Mesodermal cell (in vitro differentiated cells): Measurements from ENCODE around the gene LRRC37B.
"Not testable (repeated sequence)": the region's sequence is repeated elsewhere in the genome, so short reads cannot be mapped to it uniquely, and the experiment has no call there.

Experiments used
- H3K27ac ChIP-seq: 2 replicates; pipeline ENCODE4 v1.7.0; 2013; ENCODE audit warnings: mild to moderate bottlenecking, low read depth, low read length, moderate library complexity; ENCODE audit not compliant: severe bottlenecking
- H3K36me3 ChIP-seq: 2 replicates; pipeline ENCODE4 v1.7.1; 2013; ENCODE audit warnings: mild to moderate bottlenecking, low read length, moderate library complexity; ENCODE audit not compliant: control insufficient read depth, insufficient read depth
- H3K4me1 ChIP-seq: one replicate; pipeline ENCODE4 v1.7.1; 2013; ENCODE audit warnings: mild to moderate bottlenecking, low read length; ENCODE audit not compliant: insufficient read depth, control insufficient read depth, poor library complexity, severe bottlenecking
- H3K4me3 ChIP-seq: 2 replicates; pipeline ENCODE4 v1.7.0; 2013; ENCODE audit warnings: low read length, control low read depth, mild to moderate bottlenecking; ENCODE audit not compliant: insufficient read depth, poor library complexity, severe bottlenecking; ENCODE audit errors: extremely low read depth
- H3K9me3 ChIP-seq: 2 replicates; pipeline ENCODE4 v1.7.1; 2013; ENCODE audit warnings: mild to moderate bottlenecking, low read length, moderate library complexity; ENCODE audit not compliant: control insufficient read depth
- WGBS, 2 experiments: methylation state at CpG; one replicate each; pipeline ENCODE4 v1.1.5; 2013; ENCODE audit warnings: missing lambda C conversion rate in 2 of 2; ENCODE audit not compliant: insufficient coverage in 2 of 2; 5-methylcytosine and 5-hydroxymethylcytosine counted together

The LRRC37B gene

DNA sequence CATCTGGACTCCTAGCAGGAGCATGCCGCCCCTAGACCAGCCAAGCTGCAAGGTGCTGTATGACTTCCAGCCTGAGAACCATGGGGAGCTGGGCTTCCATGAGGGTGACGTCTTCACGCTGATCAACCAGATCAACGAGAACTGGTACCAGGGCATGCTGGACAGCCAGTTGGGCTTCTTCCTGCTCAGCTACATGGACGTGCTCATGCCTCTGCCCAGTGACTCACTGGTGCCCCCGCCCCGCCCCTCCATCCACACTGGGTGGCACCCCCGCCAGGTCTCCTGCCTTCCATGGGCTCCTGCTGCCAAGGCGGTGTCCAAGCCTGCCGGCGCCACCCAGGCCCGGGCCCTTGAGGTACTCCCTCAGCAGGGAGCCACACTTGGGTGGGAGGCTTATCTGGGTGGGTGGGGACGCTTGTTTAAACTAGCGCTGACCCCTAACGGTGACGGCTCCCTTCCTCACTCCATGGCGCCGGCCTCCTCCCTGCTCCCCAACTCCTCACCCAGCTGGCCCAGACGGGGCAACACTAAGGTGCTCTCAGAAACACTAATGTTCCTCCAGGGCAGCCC is 34.2 kb downstream of the LRRC37B start:
- H3K4me3 ChIP-seq, H3K9me3 ChIP-seq, H3K27ac ChIP-seq, H3K4me1 ChIP-seq: not testable (repeated sequence)
- 96% methylated on average over 5 to 13 of the region's 19 CpGs for WGBS, 2 experiments
- peaks cover 13% of the 10 kb centered on the region for H3K36me3 ChIP-seq

GRCh38 chr17:32042266-32042665 is 35.1 kb downstream of the LRRC37B start:
- H3K9me3 ChIP-seq, H3K4me3 ChIP-seq, H3K4me1 ChIP-seq, H3K36me3 ChIP-seq, H3K27ac ChIP-seq: not testable (repeated sequence)
- WGBS, 2 experiments, result 90 to 100% methylated on average over 1 to 4 of the region's 11 CpGs

DNA sequence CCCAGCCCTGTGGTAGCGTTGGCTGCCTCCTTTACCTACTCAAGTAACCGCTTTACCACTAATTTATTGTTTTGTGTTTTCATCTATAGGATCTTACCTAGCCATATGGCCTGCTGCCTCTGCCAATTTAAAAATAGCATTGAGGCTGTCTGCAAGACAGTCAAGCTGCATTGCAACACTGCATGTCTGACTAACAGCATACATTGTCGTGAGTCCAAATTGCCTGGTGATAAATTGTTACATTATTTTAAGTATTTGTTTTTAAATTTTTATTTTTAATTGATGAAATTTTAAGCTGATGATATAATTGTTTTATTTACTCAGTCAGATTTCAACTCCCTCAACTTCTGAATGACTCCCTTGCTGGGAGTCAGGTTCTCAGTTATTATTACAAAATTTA is 38.4 kb downstream of the LRRC37B start:
- not testable (repeated sequence) for H3K27ac ChIP-seq, H3K36me3 ChIP-seq
- WGBS, 2 experiments, result no CpG with 5 or more reads among the region's 3 CpGs

DNA sequence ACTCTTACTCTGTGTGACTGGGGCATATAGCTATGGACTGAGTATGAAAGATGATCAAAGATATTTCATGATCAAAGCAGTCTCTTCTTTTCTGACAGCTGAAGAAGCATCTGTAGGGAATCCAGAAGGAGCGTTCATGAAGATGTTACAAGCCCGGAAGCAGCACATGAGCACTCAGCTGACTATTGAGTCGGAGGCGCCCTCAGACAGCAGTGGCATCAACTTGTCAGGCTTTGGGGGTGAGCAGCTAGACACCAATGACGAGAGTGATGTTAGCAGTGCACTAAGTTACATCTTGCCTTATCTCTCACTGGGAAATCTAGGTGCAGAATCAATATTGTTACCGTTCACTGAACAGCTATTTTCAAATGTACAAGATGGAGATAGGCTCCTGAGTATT is 40.5 kb downstream of the LRRC37B start:
- H3K4me3 ChIP-seq, H3K9me3 ChIP-seq, H3K4me1 ChIP-seq, H3K36me3 ChIP-seq, H3K27ac ChIP-seq: not testable (repeated sequence)
- 96% methylated on average over 4 to 5 of the region's 6 CpGs for WGBS, 2 experiments

More for the DNA sequence above, 38.4 kb downstream of the LRRC37B start:
- not testable (repeated sequence) for H3K4me1 ChIP-seq, H3K4me3 ChIP-seq, H3K9me3 ChIP-seq

DNA sequence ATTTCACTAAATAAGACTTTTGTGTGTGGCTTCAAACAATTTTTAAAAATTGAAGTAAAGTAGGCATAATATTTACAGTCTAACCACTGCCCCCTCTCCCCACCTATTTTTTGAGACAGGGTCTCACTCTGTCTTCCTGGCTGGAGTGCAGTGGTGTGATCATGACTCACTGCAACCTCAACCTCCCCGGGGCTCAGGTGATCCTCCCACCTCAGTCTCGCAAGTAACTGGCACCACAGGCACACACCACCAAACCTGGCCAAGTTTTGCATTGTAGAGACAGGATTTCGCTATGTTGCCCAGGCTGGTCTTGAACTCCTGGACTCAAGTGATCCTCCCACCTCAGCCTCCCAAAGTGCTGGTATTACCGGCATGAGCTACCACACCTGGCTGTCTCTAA is 47.8 kb downstream of the LRRC37B start:
- not testable (repeated sequence) for H3K4me3 ChIP-seq, H3K27ac ChIP-seq, H3K4me1 ChIP-seq, H3K9me3 ChIP-seq, H3K36me3 ChIP-seq
- no CpG with 5 or more reads among the region's 4 CpGs for WGBS, 2 experiments

DNA sequence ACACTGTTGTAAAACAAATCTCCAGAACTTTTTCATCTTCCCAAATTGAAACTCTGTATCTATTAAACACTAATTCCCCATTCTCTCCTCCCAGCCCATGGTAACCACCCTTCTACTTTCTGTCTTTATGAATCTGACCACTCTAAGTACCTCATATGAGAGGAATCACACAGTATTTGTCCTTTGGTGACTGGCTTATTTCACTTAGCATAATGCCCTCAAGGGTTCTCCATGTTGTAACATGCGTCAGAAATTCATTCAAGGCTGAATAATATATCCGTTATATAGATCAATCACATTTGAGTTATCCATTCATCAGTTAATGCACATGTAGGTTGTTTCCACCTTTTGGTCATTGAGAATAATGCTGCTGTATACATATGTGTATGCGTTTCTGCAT is 48.2 kb downstream of the LRRC37B start:
- not testable (repeated sequence) for H3K36me3 ChIP-seq, H3K27ac ChIP-seq, H3K9me3 ChIP-seq, H3K4me3 ChIP-seq, H3K4me1 ChIP-seq
- WGBS, 2 experiments, result 86% methylated on average over 1 of the region's 3 CpGs; no CpG with 5 or more reads in 1 of the 2 experiments

GRCh38 chr17:32056500-32056899 is 49.3 kb downstream of the LRRC37B start:
- H3K4me1 ChIP-seq, H3K36me3 ChIP-seq, H3K9me3 ChIP-seq, H3K4me3 ChIP-seq, H3K27ac ChIP-seq: not testable (repeated sequence)
- 100% methylated on average over 1 to 3 of the region's 10 CpGs for WGBS, 2 experiments

DNA sequence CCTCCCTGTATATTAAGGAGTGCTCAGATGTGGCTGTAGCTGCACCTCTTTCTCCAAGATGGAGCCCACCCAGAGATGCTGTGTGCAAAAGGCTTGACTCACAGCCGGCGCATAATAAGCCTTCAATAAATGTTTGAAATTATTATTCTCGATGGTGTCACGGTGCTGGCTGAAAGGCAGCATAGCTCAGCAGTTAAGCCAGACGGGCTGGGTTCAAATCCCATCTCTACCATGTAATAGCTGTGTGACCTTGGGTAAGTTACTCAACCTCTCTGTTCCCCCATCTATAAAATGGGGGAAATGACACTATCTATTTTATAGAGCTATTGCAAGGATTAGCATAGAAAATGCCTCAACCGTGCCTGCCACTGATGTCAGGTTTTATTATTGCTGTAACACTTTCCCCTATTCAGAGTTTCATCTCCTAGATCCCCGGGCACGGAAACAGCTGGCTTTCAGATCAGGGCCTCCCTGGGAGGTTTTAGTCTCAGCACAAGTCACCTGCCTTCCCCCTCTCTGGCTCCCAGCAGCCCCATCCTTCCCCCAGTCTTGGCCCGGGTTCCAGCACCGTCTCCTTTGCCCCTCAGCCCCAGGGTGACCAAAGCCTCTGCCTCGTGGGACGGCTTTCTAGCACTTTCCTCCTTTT is 50.4 kb downstream of the LRRC37B start:
- not testable (repeated sequence) for H3K4me1 ChIP-seq, H3K9me3 ChIP-seq
- 86 to 96% methylated on average over 4 to 5 of the region's 12 CpGs for WGBS, 2 experiments

GRCh38 chr17:32060695-32061094 is 53.5 kb downstream of the LRRC37B start:
- H3K4me1 ChIP-seq, H3K27ac ChIP-seq, H3K4me3 ChIP-seq, H3K9me3 ChIP-seq, H3K36me3 ChIP-seq: not testable (repeated sequence)
- no CpG with 5 or more reads among the region's 9 CpGs for WGBS, 2 experiments

More for the DNA sequence above, 50.4 kb downstream of the LRRC37B start:
- H3K4me3 ChIP-seq, H3K27ac ChIP-seq, H3K36me3 ChIP-seq: not testable (repeated sequence)

- H3K4me1 ChIP-seq, H3K27ac ChIP-seq, H3K36me3 ChIP-seq, H3K9me3 ChIP-seq, H3K4me3 ChIP-seq: not testable (repeated sequence)
- WGBS, 2 experiments, result 0 to 89% methylated on average over 1 to 2 of the region's 8 CpGs
These were observed 54.7 kb downstream of the LRRC37B start for GRCh38 chr17:32061840-32062239.

DNA sequence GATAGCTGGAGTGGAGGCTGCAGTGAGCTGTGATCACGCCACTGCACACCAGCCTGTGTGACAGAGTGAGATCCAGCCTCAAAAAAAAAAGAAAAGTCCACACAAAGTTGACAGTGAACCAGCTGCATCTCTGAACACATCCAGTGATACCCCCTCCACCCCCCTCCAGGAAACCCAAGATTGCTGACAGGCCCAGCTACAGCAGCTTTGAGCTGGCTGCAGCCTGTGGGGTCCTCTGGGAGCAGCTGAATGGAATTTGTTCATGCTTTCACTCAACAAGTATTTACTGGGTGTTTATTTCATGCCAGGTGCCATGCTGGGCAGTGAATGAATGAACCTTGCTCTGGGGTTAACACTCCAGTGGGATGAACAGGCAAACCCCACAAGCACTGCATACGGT is 56.9 kb downstream of the LRRC37B start:
- not testable (repeated sequence) for H3K4me3 ChIP-seq, H3K36me3 ChIP-seq, H3K4me1 ChIP-seq, H3K9me3 ChIP-seq, H3K27ac ChIP-seq
- WGBS, 2 experiments, result 86% methylated on average over 1 of the region's 2 CpGs; no CpG with 5 or more reads in 1 of the 2 experiments
